GM15510 (cell line): ENCODE results near the gene ACAP3.

ENCODE experiments used
- POLR2A ChIP-seq: IDR thresholded peaks from 3 replicates; pipeline ENCODE4 v1.6.1; 2011; ENCODE audit warnings: borderline replicate concordance; ENCODE audit not compliant: insufficient read length; ENCODE audit errors: extremely low read depth

The ACAP3 gene

GRCh38 chr1:1347663-1348419 is 40.1 kb upstream of the ACAP3 start:
- no peak for TF ChIP-seq POLR2A

GRCh38 chr1:1347026-1347595 is 39.4 kb upstream of the ACAP3 start:
- no peak for TF ChIP-seq POLR2A

GRCh38 chr1:1346501-1346890 is 38.8 kb upstream of the ACAP3 start:
- TF ChIP-seq POLR2A, result no peak

GRCh38 chr1:1345860-1346500 is 38.2 kb upstream of the ACAP3 start:
- TF ChIP-seq POLR2A, result no peak

GRCh38 chr1:1345384-1345783 is 37.7 kb upstream of the ACAP3 start:
- TF ChIP-seq POLR2A, result no peak

- TF ChIP-seq POLR2A, result no peak
Observed at GRCh38 chr1:1344655-1345361, 37.1 kb upstream of the ACAP3 start.

- no peak for TF ChIP-seq POLR2A
Observed at GRCh38 chr1:1343811-1344421, 36.2 kb upstream of the ACAP3 start.

GRCh38 chr1:1342584-1343115 is 34.9 kb upstream of the ACAP3 start:
- TF ChIP-seq POLR2A, result no peak

GRCh38 chr1:1342061-1342562 is 34.4 kb upstream of the ACAP3 start:
- no peak for TF ChIP-seq POLR2A

- TF ChIP-seq POLR2A, result no peak
Observed at GRCh38 chr1:1341549-1342021, 33.9 kb upstream of the ACAP3 start.

GRCh38 chr1:1340791-1341548 is 33.2 kb upstream of the ACAP3 start:
- no peak for TF ChIP-seq POLR2A

- no peak for TF ChIP-seq POLR2A
Observed at GRCh38 chr1:1340185-1340584, 32.5 kb upstream of the ACAP3 start.

GRCh38 chr1:1338278-1338677 is 30.5 kb upstream of the ACAP3 start:
- TF ChIP-seq POLR2A, result no peak

- TF ChIP-seq POLR2A, result no peak
Observed at GRCh38 chr1:1337793-1338147, 30.0 kb upstream of the ACAP3 start.
